Neural cell (in vitro differentiated cells): Measurements from ENCODE around the gene ESRRB. TPM values are rescaled to one million over a fixed set of nuclear protein-coding genes. Genes with fewer than 3 reads are reported as not detected.

Source experiments
- H2AFZ ChIP-seq: fragments of 200-600, 300-800 bp; sonication (generic), shearing (Covaris generic); 2 replicates; pipeline ENCODE4 v1.6.0; 2014; ENCODE audit warnings: low read depth, mild to moderate bottlenecking, antibody characterized with exemption, low read length, moderate library complexity
- H3F3A ChIP-seq: fragments of 200-600 bp; shearing (Covaris generic); 2 replicates; pipeline ENCODE4 v1.6.1; 2016; ENCODE audit warnings: mild to moderate bottlenecking, moderate library complexity, mixed read lengths, antibody characterized with exemption, low read length; ENCODE audit not compliant: insufficient read depth, poor library complexity, severe bottlenecking
- H3K27ac ChIP-seq: fragments of 200-600, 300-800 bp; sonication (generic), shearing (Covaris generic); 2 replicates; pipeline ENCODE4 v1.5.1; 2014; ENCODE audit warnings: mild to moderate bottlenecking, low read length, moderate library complexity
- H3K27me3 ChIP-seq: fragments of 300-800, 200-600 bp; sonication (generic), shearing (Covaris generic); 2 replicates; pipeline ENCODE4 v1.6.0; 2014; ENCODE audit warnings: mild to moderate bottlenecking, low read depth, low read length, moderate library complexity; ENCODE audit not compliant: insufficient read depth
- H3K36me3 ChIP-seq: fragments of 300-800, 200-600 bp; sonication (generic), shearing (Covaris generic); 2 replicates; pipeline ENCODE4 v1.5.1; 2014; ENCODE audit warnings: mild to moderate bottlenecking, antibody characterized with exemption, low read length, moderate library complexity; ENCODE audit not compliant: insufficient read depth
- H3K4me2 ChIP-seq: fragments of 300-800, 200-600 bp; sonication (generic), shearing (Covaris generic); 2 replicates; pipeline ENCODE4 v1.6.0; 2014; ENCODE audit warnings: mild to moderate bottlenecking, low read length
- H3K4me3 ChIP-seq: fragments of 300-800, 200-600 bp; sonication (generic), shearing (Covaris generic); 2 replicates; pipeline ENCODE4 v1.5.1; 2014; ENCODE audit warnings: mild to moderate bottlenecking, low read length, moderate library complexity
- H3K79me2 ChIP-seq: fragments of 200-600 bp; shearing (Covaris generic); replicated peaks from 2 replicates; pipeline ENCODE4 v1.6.0; 2014; ENCODE audit warnings: mild to moderate bottlenecking, low read length, moderate library complexity; ENCODE audit not compliant: insufficient read depth
- H3K9ac ChIP-seq: fragments of 300-800, 200-600 bp; sonication (generic), shearing (Covaris generic); 2 replicates; pipeline ENCODE4 v1.6.1; 2016; ENCODE audit warnings: mild to moderate bottlenecking, low read length, mixed read lengths
- H3K9me2 ChIP-seq: fragments of 200-600 bp; shearing (Covaris generic); 2 replicates; pipeline ENCODE4 v1.6.1; 2016; ENCODE audit warnings: mild to moderate bottlenecking, low read length, mixed read lengths; ENCODE audit not compliant: insufficient read depth
- H3K9me3 ChIP-seq: fragments of 200-600, 300-800 bp; sonication (generic), shearing (Covaris generic); 2 replicates; pipeline ENCODE4 v1.6.1; 2016; ENCODE audit warnings: mild to moderate bottlenecking, mixed run types, low read length, moderate library complexity, mixed read lengths
- H4K20me1 ChIP-seq: fragments of 200-600 bp; shearing (Covaris generic); 2 replicates; pipeline ENCODE4 v1.6.1; 2016; ENCODE audit warnings: mild to moderate bottlenecking, mixed run types; ENCODE audit not compliant: insufficient read depth
- CTCF ChIP-seq: fragments of 450-650 bp; IDR thresholded peaks from 2 replicates; pipeline ENCODE4 v1.5.1; 2014; ENCODE audit warnings: antibody characterized with exemption, mild to moderate bottlenecking, moderate library complexity; ENCODE audit not compliant: poor library complexity, severe bottlenecking
- EP300 ChIP-seq: fragments of 450-650 bp; conservative IDR thresholded peaks from 2 replicates; pipeline ENCODE4 v1.6.1; 2014; ENCODE audit warnings: antibody characterized with exemption, mild to moderate bottlenecking, moderate library complexity; ENCODE audit not compliant: poor library complexity, severe bottlenecking
- EZH2 ChIP-seq: fragments of 200-600, 300-800 bp; shearing (Covaris generic), sonication (generic); IDR thresholded peaks from 2 replicates; pipeline ENCODE4 v1.6.1; 2014; ENCODE audit warnings: antibody characterized with exemption, low read length, borderline replicate concordance, mild to moderate bottlenecking; ENCODE audit not compliant: insufficient read depth, poor library complexity, severe bottlenecking
- MXI1 ChIP-seq: fragments of 450-650 bp; conservative IDR thresholded peaks from 2 replicates; pipeline ENCODE4 v1.6.1; 2014; ENCODE audit warnings: antibody characterized with exemption, mild to moderate bottlenecking; ENCODE audit not compliant: poor library complexity, severe bottlenecking
- POLR2AphosphoS5 ChIP-seq: IDR thresholded peaks from 2 replicates; pipeline ENCODE4 v1.6.1; 2012
- RAD21 ChIP-seq: fragments of 450-650 bp; conservative IDR thresholded peaks from 2 replicates; pipeline ENCODE4 v1.6.1; 2014; ENCODE audit warnings: antibody characterized with exemption, mild to moderate bottlenecking, moderate library complexity
- REST ChIP-seq: IDR thresholded peaks from 2 replicates; pipeline ENCODE4 v1.6.1; 2012; ENCODE audit warnings: borderline replicate concordance
- SMC3 ChIP-seq: fragments of 450-650 bp; conservative IDR thresholded peaks from 2 replicates; pipeline ENCODE4 v1.6.1; 2014; ENCODE audit warnings: antibody characterized with exemption, mild to moderate bottlenecking, moderate library complexity; ENCODE audit not compliant: poor library complexity
- TAF1 ChIP-seq: IDR thresholded peaks from 2 replicates; pipeline ENCODE4 v1.6.1; 2012; ENCODE audit warnings: low read depth
- polyA plus RNA-seq: library from polyadenylated mRNA; depleted of rRNA; stranded (reverse); fragments of >200 nt; gene quantifications from 2 replicates; pipeline ENCODE4 v1.2.3, GENCODE V29; 2014

Gene ESRRB
- polyA plus RNA-seq, 1 donor from 2014 or later: 0.59 TPM

- no peak overlapping the region for H3K4me3 ChIP-seq
- TF ChIP-seq TAF1 (no peak), POLR2AphosphoS5 (no peak), EZH2 (no peak), SMC3 (no peak), EP300 (no peak)
- H3K9me3 ChIP-seq: no peaks in the 10 kb centered on the region
- no peaks in the 10 kb centered on the region for H3K36me3 ChIP-seq
- no peak overlapping the region for H3K9ac ChIP-seq
- no peaks in the 10 kb centered on the region for H3F3A ChIP-seq
- H3K27ac ChIP-seq: no peak overlapping the region
- H3K27me3 ChIP-seq: no peaks in the 10 kb centered on the region
- no peaks in the 10 kb centered on the region for H4K20me1 ChIP-seq
- H3K9me2 ChIP-seq: no peaks in the 10 kb centered on the region
- no peaks in the 10 kb centered on the region for H3K79me2 ChIP-seq
- no peak overlapping the region for H2AFZ ChIP-seq
- H3K4me2 ChIP-seq: no peak overlapping the region
These were observed 81.9 kb downstream of the ESRRB start for GRCh38 chr14:76457841-76458240.

DNA sequence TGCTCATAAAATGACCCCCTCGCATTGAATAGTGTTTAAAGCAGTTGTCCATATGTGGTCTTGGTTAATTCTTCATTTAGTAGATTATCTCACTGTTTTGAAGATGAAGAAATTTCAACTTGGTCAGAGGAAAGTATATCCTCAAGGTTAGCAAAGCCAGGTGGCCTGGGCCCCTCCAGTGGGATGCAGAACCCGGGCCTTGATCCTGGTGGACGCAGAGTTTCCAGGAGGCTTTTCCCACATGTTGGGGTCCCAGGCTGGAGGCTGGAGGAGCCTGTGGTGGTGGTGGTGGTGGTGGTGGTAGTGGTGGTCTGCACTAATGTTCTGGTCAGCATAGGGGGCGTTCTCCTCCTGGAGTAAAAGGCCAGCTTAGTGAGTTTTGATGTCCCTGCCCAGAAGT, 85.9 kb downstream of the ESRRB start:
- no peak overlapping the region for H3K4me3 ChIP-seq
- no peak overlapping the region for H3K4me2 ChIP-seq
- no peaks in the 10 kb centered on the region for H3K79me2 ChIP-seq
- H3K27me3 ChIP-seq: no peaks in the 10 kb centered on the region
- no peaks in the 10 kb centered on the region for H3F3A ChIP-seq
- H3K9me3 ChIP-seq: no peaks in the 10 kb centered on the region
- no peak overlapping the region for H3K9ac ChIP-seq
- H3K27ac ChIP-seq: no peak overlapping the region
- no peaks in the 10 kb centered on the region for H4K20me1 ChIP-seq
- TF ChIP-seq EZH2: no peak
- TF ChIP-seq RAD21: no peak
- no peak for TF ChIP-seq CTCF
- TF ChIP-seq SMC3: no peak
- H2AFZ ChIP-seq: no peak overlapping the region
- no peaks in the 10 kb centered on the region for H3K9me2 ChIP-seq
- no peaks in the 10 kb centered on the region for H3K36me3 ChIP-seq

DNA sequence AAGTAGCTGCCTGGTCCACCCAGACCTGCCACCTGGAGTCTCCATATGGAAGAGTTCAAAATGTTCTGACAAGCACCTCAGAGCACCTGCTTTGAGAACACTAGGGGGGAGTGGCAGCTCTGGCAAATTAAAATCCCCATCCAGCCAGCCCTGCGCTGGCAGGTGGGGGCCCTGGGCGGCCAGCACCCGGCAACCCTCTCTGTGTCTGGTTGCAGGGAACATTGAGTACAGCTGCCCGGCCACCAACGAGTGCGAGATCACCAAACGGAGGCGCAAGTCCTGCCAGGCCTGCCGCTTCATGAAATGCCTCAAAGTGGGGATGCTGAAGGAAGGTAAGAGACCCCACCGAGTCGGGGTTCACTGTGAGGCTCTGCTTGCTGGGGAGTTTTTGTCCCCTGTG, 86.4 kb downstream of the ESRRB start:
- H3K9me3 ChIP-seq: no peaks in the 10 kb centered on the region
- no peaks in the 10 kb centered on the region for H3K27me3 ChIP-seq
- no peaks in the 10 kb centered on the region for H3K36me3 ChIP-seq
- H3K27ac ChIP-seq: no peak overlapping the region
- H3K4me3 ChIP-seq: no peak overlapping the region
- H3K4me2 ChIP-seq: no peak overlapping the region
- H2AFZ ChIP-seq: no peak overlapping the region
- H3K79me2 ChIP-seq: no peaks in the 10 kb centered on the region
- H3K9ac ChIP-seq: no peak overlapping the region
- H4K20me1 ChIP-seq: no peaks in the 10 kb centered on the region
- H3K9me2 ChIP-seq: no peaks in the 10 kb centered on the region
- TF ChIP-seq RAD21 (no peak), MXI1 (no peak)
- H3F3A ChIP-seq: no peaks in the 10 kb centered on the region

DNA sequence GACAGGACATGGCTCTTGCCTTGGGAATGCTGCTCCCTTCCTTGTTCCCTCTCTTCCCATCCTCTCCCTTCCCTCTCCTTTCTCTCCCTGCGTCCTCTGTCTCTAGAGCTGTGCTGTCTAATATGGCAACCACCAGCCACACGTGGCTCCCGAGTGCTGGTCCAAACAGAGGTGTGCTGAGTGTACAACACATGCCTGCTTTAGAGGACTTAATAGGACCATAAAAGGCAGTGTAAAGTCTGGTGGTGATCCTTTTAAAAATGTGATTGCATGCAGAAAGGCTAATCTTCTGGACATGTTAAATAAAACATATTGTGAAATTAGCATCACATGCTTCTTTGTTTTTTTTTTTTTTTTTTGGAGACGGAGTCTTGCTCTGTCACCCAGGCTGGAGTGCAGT, 87.2 kb downstream of the ESRRB start:
- no peak overlapping the region for H3K27ac ChIP-seq
- H3K9me2 ChIP-seq: no peaks in the 10 kb centered on the region
- H3F3A ChIP-seq: no peaks in the 10 kb centered on the region
- H3K9me3 ChIP-seq: no peaks in the 10 kb centered on the region
- no peak overlapping the region for H3K4me2 ChIP-seq
- no peaks in the 10 kb centered on the region for H3K27me3 ChIP-seq
- no peak overlapping the region for H2AFZ ChIP-seq
- H3K36me3 ChIP-seq: no peaks in the 10 kb centered on the region
- TF ChIP-seq EZH2 (no peak), MXI1 (no peak), TAF1 (no peak), POLR2AphosphoS5 (no peak), RAD21 (no peak), EP300 (no peak), SMC3 (no peak), REST (no peak), CTCF (no peak)
- H3K9ac ChIP-seq: no peak overlapping the region
- H3K79me2 ChIP-seq: no peaks in the 10 kb centered on the region
- H4K20me1 ChIP-seq: no peaks in the 10 kb centered on the region
- no peak overlapping the region for H3K4me3 ChIP-seq
